Astrocyte (in vitro differentiated cells and primary cell): ENCODE results near the gene PATJ.

ENCODE experiments used
- EZH2 ChIP-seq: IDR thresholded peaks from 2 replicates; pipeline ENCODE4 v1.6.1; 2012; ENCODE audit warnings: mild to moderate bottlenecking, low read length, inconsistent platforms; ENCODE audit not compliant: insufficient read depth
- TF ChIP-seq, protein P1 (sequence below): IDR thresholded peaks from 2 replicates; pipeline ENCODE4 v1.5.1; 2011; ENCODE audit warnings: low read depth, mild to moderate bottlenecking, inconsistent platforms, low read length, moderate library complexity; ENCODE audit not compliant: insufficient read depth

DNA sequence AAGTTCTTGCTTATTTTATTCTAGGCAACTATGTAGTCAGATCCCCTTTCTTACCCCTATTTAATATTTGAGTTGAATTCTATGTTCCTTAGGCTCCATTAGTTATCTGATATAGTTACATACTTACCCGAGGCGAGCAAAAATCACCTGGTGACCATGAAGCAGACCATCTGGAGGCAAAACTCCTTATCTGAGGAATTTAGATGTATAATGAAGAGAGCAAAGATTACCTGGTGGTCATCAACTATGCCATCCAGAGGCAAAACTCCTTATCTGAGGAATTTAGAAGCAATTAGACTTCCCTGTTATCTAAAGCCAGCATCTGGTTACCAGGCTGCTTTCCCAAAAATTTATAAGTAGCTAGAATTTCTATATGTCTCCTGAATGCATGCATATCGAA, 129.9 kb downstream of the PATJ start:
- TF ChIP-seq, protein P1, sequence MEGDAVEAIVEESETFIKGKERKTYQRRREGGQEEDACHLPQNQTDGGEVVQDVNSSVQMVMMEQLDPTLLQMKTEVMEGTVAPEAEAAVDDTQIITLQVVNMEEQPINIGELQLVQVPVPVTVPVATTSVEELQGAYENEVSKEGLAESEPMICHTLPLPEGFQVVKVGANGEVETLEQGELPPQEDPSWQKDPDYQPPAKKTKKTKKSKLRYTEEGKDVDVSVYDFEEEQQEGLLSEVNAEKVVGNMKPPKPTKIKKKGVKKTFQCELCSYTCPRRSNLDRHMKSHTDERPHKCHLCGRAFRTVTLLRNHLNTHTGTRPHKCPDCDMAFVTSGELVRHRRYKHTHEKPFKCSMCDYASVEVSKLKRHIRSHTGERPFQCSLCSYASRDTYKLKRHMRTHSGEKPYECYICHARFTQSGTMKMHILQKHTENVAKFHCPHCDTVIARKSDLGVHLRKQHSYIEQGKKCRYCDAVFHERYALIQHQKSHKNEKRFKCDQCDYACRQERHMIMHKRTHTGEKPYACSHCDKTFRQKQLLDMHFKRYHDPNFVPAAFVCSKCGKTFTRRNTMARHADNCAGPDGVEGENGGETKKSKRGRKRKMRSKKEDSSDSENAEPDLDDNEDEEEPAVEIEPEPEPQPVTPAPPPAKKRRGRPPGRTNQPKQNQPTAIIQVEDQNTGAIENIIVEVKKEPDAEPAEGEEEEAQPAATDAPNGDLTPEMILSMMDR: no peak
- no peak for TF ChIP-seq EZH2
